PC-9 (cell line): ENCODE measurements around the gene EIF2AK3. TPM values are rescaled to one million over a fixed set of nuclear protein-coding genes. Genes with fewer than 3 reads are reported as not detected.
A peak's percentile ranks its signal among the peaks of the same experiment; 100 is the strongest.

Source experiments
- Bru-seq: library from RNA; stranded (reverse); fragments of 400-500 nt; gene quantifications from one replicate; lab custom pipeline; 2021; lab: Mats Ljungman, UMichigan
- BruChase-seq, 2 experiments: library from RNA; stranded (reverse); fragments of 400-500 nt; gene quantifications; one replicate each; lab custom pipeline; 2021; lab: Mats Ljungman, UMichigan
- BruUV-seq: library from RNA; stranded (reverse); fragments of 400-500 nt; replicated peaks from 2 replicates; lab custom pipeline; 2021; lab: Mats Ljungman, UMichigan
- CTCF ChIA-PET: fragments of 300-600 bp; sonication (Branson Sonifier 250); formaldehyde crosslinking; loops from one replicate; lab custom pipeline; 2022; ENCODE audit warnings: antibody characterized with exemption; lab: Charles Lee
- POLR2A ChIA-PET: fragments of 300-600 bp; sonication (Branson Sonifier 250); formaldehyde crosslinking; loops from one replicate; lab custom pipeline; 2022; ENCODE audit warnings: antibody characterized with exemption; ENCODE audit not compliant: unreplicated experiment; lab: Charles Lee
- DNase-seq, 2 experiments: peaks; one replicate each; pipeline versions ENCODE4 v3.0.0 to v3.0.0-alpha.2; 2015 to 2022; ENCODE audit warnings: mixed read lengths in 1 of 2
- H2AFZ ChIP-seq: fragments of 200-600 bp; sonication (generic); 2 replicates; pipeline ENCODE4 v1.8.1; 2017; ENCODE audit warnings: antibody characterized with exemption
- H3F3A ChIP-seq: fragments of 200-600 bp; sonication (generic); 2 replicates; pipeline ENCODE4 v1.8.1; 2017; ENCODE audit warnings: antibody characterized with exemption, mild to moderate bottlenecking, low read depth; ENCODE audit not compliant: insufficient read depth
- H3K27ac ChIP-seq: fragments of 200-600 bp; sonication (generic); 2 replicates; pipeline ENCODE4 v1.6.1; 2016; ENCODE audit warnings: mixed run types
- H3K27me3 ChIP-seq: fragments of 200-600 bp; sonication (generic); 2 replicates; pipeline ENCODE4 v1.6.1; 2016; ENCODE audit warnings: low read depth, mixed run types; ENCODE audit not compliant: insufficient read depth
- H3K36me3 ChIP-seq: fragments of 200-600 bp; sonication (generic); 2 replicates; pipeline ENCODE4 v1.6.1; 2016; ENCODE audit warnings: low read depth, mixed run types
- H3K4me1 ChIP-seq: fragments of 200-600 bp; sonication (generic); replicated peaks from 2 replicates; pipeline ENCODE4 v1.6.1; 2016; ENCODE audit warnings: mixed run types; ENCODE audit not compliant: insufficient read depth
- H3K4me2 ChIP-seq: fragments of 200-600 bp; sonication (generic); 2 replicates; pipeline ENCODE4 v1.6.1; 2017; ENCODE audit warnings: mixed run types
- H3K4me3 ChIP-seq: fragments of 200-600 bp; sonication (generic); 2 replicates; pipeline ENCODE4 v1.6.1; 2016; ENCODE audit warnings: mixed run types
- H3K79me2 ChIP-seq: fragments of 200-600 bp; sonication (generic); 2 replicates; pipeline ENCODE4 v1.6.1; 2017; ENCODE audit warnings: low read depth, mixed run types
- H3K9me2 ChIP-seq: fragments of 200-600 bp; sonication (generic); 2 replicates; pipeline ENCODE4 v1.8.1; 2017; ENCODE audit warnings: mild to moderate bottlenecking; ENCODE audit not compliant: insufficient read depth
- H3K9me3 ChIP-seq: fragments of 200-600 bp; sonication (generic); 2 replicates; pipeline ENCODE4 v1.8.1; 2016; ENCODE audit warnings: low read depth; ENCODE audit not compliant: insufficient read depth
- H4K20me1 ChIP-seq: fragments of 200-600 bp; sonication (generic); 2 replicates; pipeline ENCODE4 v1.8.1; 2017; ENCODE audit not compliant: insufficient read depth
- EZH2 ChIP-seq: fragments of 200-600 bp; sonication (generic); IDR thresholded peaks from 2 replicates; pipeline ENCODE4 v1.8.0; 2017; ENCODE audit warnings: antibody characterized with exemption, low read depth
- intact Hi-C: fragments of 100-400 bp; cut with micrococcal nuclease; formaldehyde crosslinking; loops from one replicate; pipeline ENCODE4 v1.10.0; 2022; ENCODE audit not compliant: unreplicated experiment
- long read RNA-seq: library from polyadenylated mRNA; stranded (forward); transcript quantifications from one replicate; pipeline ENCODE4 v2.0.0, GENCODE V29; 2022
- total RNA-seq: library from RNA; stranded (reverse); gene quantifications from 2 replicates; pipeline ENCODE4 v1.2.3, GENCODE V29; 2021
- TF ChIP-seq, protein P1 (sequence below): fragments of 200-600 bp; sonication (generic); conservative IDR thresholded peaks from 2 replicates; pipeline ENCODE4 v1.6.1; 2017; ENCODE audit warnings: mixed run types, antibody characterized with exemption, mild to moderate bottlenecking, moderate library complexity

The EIF2AK3 gene
- total RNA-seq: 8.8 and 12.1 TPM in 2 replicates
- percentile 76 among the genes with signal in this experiment for Bru-seq, nascent RNA
- BruChase-seq, experiment 1, labeled RNA remaining after a 2-hour chase: percentile 70 among the genes with signal in this experiment
- BruChase-seq, experiment 2, labeled RNA remaining after a 6-hour chase: percentile 70 among the genes with signal in this experiment
- long read RNA-seq, full-length matches to known transcripts: 6 of 12 reads
- long read RNA-seq, partial matches to known transcripts: 3 of 12 reads
- long read RNA-seq, other reads (novel, unspliced or antisense): 3 of 12 reads

DNA sequence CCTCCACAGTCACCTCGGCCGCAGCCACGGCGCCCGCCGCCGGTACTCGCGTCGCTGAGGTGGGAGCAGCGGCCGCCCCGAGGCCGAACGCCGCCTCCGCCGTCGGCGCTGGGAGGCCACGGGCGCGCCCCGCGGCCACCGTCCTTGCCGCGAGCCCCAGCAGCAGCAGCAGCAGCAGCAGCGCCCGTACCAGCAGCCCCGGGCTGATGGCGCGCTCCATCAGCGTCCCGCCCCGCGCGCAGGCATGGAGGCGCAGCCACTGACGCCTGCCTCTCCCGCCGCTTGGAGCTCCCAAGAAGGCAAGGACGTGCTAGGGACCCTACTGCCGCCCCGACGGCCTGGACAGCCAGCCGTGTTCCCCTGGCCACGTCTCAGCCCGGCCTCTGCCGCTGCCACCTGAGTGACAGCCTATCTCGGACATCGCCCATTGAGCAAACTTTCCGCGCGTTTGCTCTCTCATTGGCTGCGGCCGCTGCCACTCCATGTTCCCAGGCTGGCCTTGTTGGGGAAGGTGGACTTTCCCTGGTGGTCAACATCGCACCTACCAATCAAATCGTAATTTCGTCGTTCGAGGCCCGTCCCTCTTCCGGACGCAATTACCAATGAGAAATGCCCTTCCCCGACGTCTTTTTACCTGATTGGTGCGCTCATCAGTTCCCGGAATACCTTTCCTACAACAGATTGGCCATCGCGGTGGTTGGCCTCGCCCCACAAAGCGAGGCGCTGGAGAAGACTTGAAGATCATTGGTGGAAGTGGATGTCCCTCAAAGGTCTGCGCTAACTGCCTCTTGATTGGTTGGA, at the start of gene EIF2AK3:
TSS of gene EIF2AK3 (minus strand) at position 410 of the 801 bp plus-strand sequence. CDS start at position 220, 190 bp downstream.
- H4K20me1 ChIP-seq: peaks cover 6% of the 10 kb centered on the region; the same call in 1 of the 2 replicates
- no peaks in the 10 kb centered on the region for H3K27me3 ChIP-seq
- peak within 1 kb of the TSS; percentile 89 for H2AFZ ChIP-seq
- no peaks in the 10 kb centered on the region for H3K36me3 ChIP-seq
- H3K9me3 ChIP-seq: no peaks in the 10 kb centered on the region
- intact Hi-C loops: loop anchor here (2.0 to 5.0 kb wide), 3 partner anchors 26 to 42 kb away; no protein-coding TSS in a partner anchor
- TF ChIP-seq EZH2: no peak
- TF ChIP-seq, protein P1, sequence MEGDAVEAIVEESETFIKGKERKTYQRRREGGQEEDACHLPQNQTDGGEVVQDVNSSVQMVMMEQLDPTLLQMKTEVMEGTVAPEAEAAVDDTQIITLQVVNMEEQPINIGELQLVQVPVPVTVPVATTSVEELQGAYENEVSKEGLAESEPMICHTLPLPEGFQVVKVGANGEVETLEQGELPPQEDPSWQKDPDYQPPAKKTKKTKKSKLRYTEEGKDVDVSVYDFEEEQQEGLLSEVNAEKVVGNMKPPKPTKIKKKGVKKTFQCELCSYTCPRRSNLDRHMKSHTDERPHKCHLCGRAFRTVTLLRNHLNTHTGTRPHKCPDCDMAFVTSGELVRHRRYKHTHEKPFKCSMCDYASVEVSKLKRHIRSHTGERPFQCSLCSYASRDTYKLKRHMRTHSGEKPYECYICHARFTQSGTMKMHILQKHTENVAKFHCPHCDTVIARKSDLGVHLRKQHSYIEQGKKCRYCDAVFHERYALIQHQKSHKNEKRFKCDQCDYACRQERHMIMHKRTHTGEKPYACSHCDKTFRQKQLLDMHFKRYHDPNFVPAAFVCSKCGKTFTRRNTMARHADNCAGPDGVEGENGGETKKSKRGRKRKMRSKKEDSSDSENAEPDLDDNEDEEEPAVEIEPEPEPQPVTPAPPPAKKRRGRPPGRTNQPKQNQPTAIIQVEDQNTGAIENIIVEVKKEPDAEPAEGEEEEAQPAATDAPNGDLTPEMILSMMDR: no peak
- H3K4me2 ChIP-seq: peak within 1 kb of the TSS; percentile 84
- H3K27ac ChIP-seq: peak within 1 kb of the TSS; percentile 95
- H3K79me2 ChIP-seq: peaks cover 42% of the 10 kb centered on the region
- peak within 1 kb of the TSS; percentile 73 for H3K4me3 ChIP-seq
- no peaks in the 10 kb centered on the region for H3K9me2 ChIP-seq
- BruUV-seq: no TSS peak
- ChIA-PET CTCF (interaction anchor here (1.1 kb wide), 1 partner anchor 42 kb away, joined by 7 read pairs; no protein-coding TSS in a partner anchor), POLR2A (interaction anchor here (0.8 to 1.3 kb wide), 3 partner anchors 12 to 32 kb away, joined by 3 to 14 read pairs (median 6); no protein-coding TSS in a partner anchor)
- H3K4me1 ChIP-seq: peaks cover 26% of the 10 kb centered on the region
- DNase-seq: peak; percentile 97 to 100
- peaks cover 10% of the 10 kb centered on the region; the same call in 1 of the 2 replicates for H3F3A ChIP-seq

GRCh38 chr2:88673363-88673762, 46.1 kb upstream of the EIF2AK3 start:
- no peak overlapping the region for H3K4me2 ChIP-seq
- H3K27ac ChIP-seq: no peak overlapping the region
- DNase-seq: no peak
- H3K9me3 ChIP-seq: no peaks in the 10 kb centered on the region
- ChIA-PET CTCF (no interaction called here), POLR2A (no interaction called here)
- no peaks in the 10 kb centered on the region for H3K36me3 ChIP-seq
- H4K20me1 ChIP-seq: no peaks in the 10 kb centered on the region
- no peaks in the 10 kb centered on the region for H3K4me1 ChIP-seq
- no peaks in the 10 kb centered on the region for H3K27me3 ChIP-seq
- H2AFZ ChIP-seq: no peak overlapping the region
- BruUV-seq: no TSS peak
- TF ChIP-seq EZH2: no peak
- TF ChIP-seq, protein P1: no peak
- no peaks in the 10 kb centered on the region for H3F3A ChIP-seq
- intact Hi-C loops: loop anchor here (10.0 kb wide), 1 partner anchor 479 kb away; no protein-coding TSS in a partner anchor
- H3K9me2 ChIP-seq: no peaks in the 10 kb centered on the region
- no peaks in the 10 kb centered on the region for H3K79me2 ChIP-seq
- H3K4me3 ChIP-seq: no peak overlapping the region

GRCh38 chr2:88671786-88672427, 44.6 kb upstream of the EIF2AK3 start:
- BruUV-seq: no TSS peak
- ChIA-PET CTCF (interaction anchor here (0.6 kb wide), 1 partner anchor 194 kb away, joined by 3 read pairs; no protein-coding TSS in a partner anchor), POLR2A (no interaction called here)
- DNase-seq: peak; percentile 8 to 59
- Histone ChIP-seq H4K20me1 (no peaks in the 10 kb centered on the region), H3K4me3 (no peak overlapping the region), H3K4me2 (no peak overlapping the region), H3K4me1 (no peaks in the 10 kb centered on the region), H2AFZ (no peak overlapping the region), H3K9me2 (no peaks in the 10 kb centered on the region), H3K27ac (no peak overlapping the region), H3K36me3 (no peaks in the 10 kb centered on the region), H3K79me2 (no peaks in the 10 kb centered on the region), H3F3A (no peaks in the 10 kb centered on the region), H3K9me3 (no peaks in the 10 kb centered on the region), H3K27me3 (no peaks in the 10 kb centered on the region)
- TF ChIP-seq, protein P1: peak; percentile 93
- no peak for TF ChIP-seq EZH2
- intact Hi-C loops: loop anchor here (10.0 kb wide), 1 partner anchor 477 kb away; no protein-coding TSS in a partner anchor
